GM21825 (cell line): Measurements from ENCODE around the gene LRRC3C.

Experiments
- ATAC-seq: cut with Tn5 transposase; IDR thresholded peaks from one replicate; pipeline ENCODE4 v1.9.1; 2021; ENCODE audit warnings: mild to moderate bottlenecking, moderate library complexity; ENCODE audit not compliant: unreplicated experiment

Gene LRRC3C

GRCh38 chr17:39923836-39924690 is 3.5 kb upstream of the LRRC3C start:
- ATAC-seq: no peak

- ATAC-seq: no peak
These were observed 2.9 kb upstream of the LRRC3C start for GRCh38 chr17:39924691-39925055.

DNA sequence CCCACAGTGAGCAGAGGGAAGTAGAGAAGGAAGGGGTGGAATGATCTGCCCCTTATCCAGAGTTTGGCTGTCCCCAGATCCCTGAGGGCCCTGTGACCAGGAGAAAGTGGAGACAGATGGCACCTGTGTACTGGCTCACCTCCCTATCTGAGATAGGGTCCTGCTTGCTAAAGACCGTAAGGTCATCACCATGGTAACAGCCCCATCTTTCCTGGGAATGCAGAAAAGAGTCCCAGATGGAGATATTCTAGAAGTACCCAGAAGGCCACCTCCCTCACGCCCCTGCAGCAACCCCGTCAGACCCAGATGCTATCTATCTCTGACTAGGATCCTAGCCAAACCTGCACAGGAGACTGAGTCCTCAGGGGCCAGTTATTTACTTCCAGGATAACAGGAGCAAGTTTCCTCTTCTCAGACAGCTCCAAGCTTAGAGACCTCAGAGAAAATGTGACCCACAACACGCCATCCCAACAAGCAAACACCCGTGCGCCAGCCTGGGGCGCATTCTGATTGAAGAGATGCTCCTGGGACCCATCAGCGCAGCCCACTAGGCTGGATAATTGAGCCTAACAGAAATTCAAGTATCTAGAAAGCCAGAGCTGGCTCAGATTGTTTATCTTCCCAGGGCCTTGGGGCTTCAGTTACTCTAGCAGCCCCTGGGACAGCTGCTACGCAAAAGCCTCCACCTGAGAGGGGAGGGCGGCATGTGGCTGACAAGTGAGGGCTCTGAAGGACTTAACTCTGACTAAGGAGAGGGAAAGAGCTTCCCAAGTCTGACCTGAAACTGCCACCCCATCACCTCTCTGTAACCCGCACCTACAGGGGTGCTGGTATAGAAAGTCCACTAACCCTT is 2.0 kb upstream of the LRRC3C start:
- no peak for ATAC-seq

GRCh38 chr17:39926135-39926587 is 1.4 kb upstream of the LRRC3C start:
- no peak for ATAC-seq

DNA sequence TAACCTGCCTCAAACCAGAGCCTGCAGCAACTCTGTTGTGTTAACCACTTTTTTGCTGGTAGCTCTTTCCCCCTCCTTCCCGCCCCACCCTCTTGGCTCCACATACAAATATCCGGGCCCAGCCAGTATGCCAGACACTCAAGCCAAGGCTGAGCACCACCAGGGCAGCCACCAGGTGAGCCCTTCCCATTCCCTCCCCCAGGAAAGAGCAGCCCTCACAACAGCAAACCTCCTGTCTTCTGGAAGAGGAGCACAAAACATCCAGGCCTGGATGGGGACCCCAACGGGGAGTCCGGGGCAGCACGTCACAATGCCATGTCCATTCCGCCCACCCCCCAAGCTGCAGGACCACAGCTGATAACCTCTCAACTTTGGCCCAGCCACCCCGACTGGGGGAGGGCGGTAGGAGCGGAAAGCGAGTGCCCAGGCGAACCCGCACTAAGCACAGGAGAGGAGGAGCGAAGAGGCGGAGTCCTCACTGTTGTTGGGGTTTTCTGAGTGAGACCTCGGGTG is 888 bp upstream of the LRRC3C start:
- no peak for ATAC-seq

DNA sequence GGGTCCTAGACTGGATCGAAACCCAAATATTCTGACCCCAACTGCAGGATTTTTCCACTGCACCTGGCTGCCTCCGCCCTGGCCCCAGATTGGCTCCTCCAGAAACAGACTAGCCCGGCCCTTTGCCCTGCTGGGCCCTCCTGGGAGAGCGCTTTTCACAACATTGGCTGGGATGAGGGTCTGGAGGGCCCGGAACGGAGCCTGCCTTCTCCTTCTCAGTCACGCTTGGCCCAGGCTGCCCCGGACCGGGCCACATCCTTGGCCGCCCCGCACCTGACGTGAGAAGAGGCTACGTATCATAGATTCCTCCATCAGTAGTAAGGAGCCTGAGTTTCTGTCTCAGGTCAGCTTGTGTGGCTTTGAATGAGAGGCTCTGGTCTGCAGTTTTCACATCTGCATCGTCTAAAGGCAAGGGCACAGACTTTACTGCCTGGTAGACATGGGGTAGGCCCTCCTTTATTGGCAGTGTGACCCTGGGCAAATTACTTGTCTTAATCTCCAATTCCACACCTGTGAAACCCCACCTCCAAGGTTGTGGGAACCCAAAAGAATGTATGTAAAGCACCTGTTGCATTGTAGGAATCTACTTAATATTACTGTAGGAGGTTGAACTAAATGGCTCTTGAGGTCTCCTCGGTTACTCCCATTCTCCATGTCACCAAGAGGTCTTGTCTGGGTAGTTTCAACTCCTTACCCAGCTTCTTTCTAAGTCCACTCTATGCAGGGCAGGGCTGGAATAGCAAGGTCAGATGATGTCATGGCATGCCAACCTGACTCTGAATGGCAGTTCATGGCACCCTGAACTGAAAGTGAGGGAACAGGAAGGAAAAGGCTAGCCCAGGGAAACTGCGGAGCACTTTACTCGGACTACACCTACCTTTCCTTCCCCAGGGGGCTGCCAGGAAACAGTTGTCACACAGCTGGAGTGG is 661 bp downstream of the LRRC3C start:
- ATAC-seq: peak; percentile 5

- ATAC-seq: no peak
These were observed 1.5 kb downstream of the LRRC3C start for GRCh38 chr17:39928858-39929645.

- no peak for ATAC-seq
These were observed 2.3 kb downstream of the LRRC3C start for GRCh38 chr17:39929646-39930407.

GRCh38 chr17:39933912-39934311 is 6.4 kb downstream of the LRRC3C start:
- ATAC-seq: no peak

- no peak for ATAC-seq
These were observed 6.8 kb downstream of the LRRC3C start for GRCh38 chr17:39934324-39934723.

- no peak for ATAC-seq
These were observed 8.4 kb downstream of the LRRC3C start for GRCh38 chr17:39935909-39936308.

- ATAC-seq: no peak
These were observed 9.9 kb downstream of the LRRC3C start for GRCh38 chr17:39937447-39937846.

- ATAC-seq: no peak
These were observed 10.8 kb downstream of the LRRC3C start for GRCh38 chr17:39938140-39938869.

DNA sequence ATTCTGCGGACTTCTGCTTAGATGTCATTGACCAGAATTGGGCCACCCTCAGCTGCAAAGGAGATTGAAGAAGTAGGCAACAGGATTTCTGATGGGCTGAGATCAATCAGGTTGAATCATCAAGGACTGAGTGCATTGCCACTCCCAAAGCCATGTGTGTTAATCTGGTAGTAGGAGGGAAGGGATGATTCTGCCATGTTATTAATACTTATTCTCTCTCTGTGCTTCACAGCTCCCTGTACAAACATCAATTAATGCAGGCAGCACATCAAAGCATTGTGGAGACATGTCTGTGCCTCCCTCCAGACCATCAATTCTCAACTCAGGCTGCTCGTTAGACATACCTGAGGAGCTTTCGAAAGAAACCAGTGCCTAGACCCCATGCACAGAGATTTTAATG is 11.6 kb downstream of the LRRC3C start:
- ATAC-seq: no peak

GRCh38 chr17:39939588-39940419 is 12.3 kb downstream of the LRRC3C start:
- ATAC-seq: peak; percentile 52

DNA sequence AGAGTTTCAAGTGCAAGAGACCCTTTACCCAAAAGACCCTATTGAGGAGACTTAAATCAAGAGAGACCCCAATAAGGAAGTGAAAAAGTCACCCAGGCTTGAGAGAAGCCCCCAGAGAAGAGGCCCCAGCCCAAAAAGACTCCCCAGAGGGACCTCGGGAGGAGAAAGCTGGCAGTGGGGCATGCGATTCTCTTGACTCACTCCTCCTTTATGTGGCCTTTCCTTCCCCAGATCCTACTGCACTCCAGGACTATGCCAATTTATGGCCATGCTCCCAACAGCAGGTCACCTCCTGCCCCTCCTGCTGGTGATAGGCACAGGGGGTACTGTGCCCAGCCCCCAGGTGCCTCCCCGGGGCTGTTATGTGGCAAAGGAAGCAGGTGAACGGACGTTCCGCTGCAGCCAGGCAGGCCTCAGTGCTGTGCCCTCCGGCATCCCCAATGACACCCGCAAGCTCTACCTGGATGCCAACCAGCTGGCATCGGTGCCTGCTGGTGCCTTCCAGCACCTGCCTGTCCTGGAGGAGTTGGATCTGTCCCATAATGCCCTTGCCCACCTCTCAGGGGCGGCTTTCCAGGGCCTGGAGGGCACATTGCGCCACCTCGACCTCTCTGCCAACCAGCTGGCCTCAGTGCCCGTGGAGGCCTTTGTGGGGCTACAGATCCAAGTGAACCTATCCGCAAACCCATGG is 16.3 kb downstream of the LRRC3C start:
- no peak for ATAC-seq

DNA sequence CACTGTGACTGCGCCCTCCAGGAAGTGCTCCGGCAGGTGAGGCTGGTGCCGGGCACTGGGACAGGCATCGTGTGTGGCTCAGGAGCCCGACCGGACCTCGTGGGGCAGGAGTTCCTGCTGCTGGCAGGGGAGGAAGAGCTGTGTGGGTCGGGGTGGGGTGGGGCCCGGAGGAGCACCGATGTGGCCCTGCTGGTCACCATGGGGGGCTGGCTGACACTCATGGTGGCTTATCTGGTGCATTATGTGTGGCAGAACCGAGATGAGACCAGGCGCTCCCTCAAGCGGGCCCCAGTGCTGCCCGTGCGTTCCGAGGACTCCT is 16.8 kb downstream of the LRRC3C start:
- ATAC-seq: no peak
